Prostate gland (tissue), 2 donors: ENCODE measurements around the gene BMP7. TPM values are rescaled to one million over a fixed set of nuclear protein-coding genes. Genes with fewer than 3 reads are reported as not detected.

ENCODE experiments used
- DNase-seq: peaks from one replicate; pipeline ENCODE4 v3.0.0-alpha.2; 2019; ENCODE audit warnings: low spot score
- H3K27ac ChIP-seq, 2 donors: fragments of 200-600 bp; sonication (generic); 2 replicates each; pipeline ENCODE4 v1.5.1; 2017 to 2019
- H3K27me3 ChIP-seq: fragments of 200-600 bp; sonication (generic); replicated peaks from 2 replicates; pipeline ENCODE4 v1.5.1; 2019; ENCODE audit not compliant: insufficient read depth
- H3K36me3 ChIP-seq, 2 donors: fragments of 200-600 bp; sonication (generic); 1 replicate in 1 of 2; 2 replicates in 1 of 2; pipeline versions ENCODE4 v1.5.1 to v1.8.1; 2017 to 2019
- H3K4me1 ChIP-seq: fragments of 200-600 bp; sonication (generic); replicated peaks from 2 replicates; pipeline ENCODE4 v1.5.1; 2019
- H3K4me3 ChIP-seq, 2 donors: fragments of 200-600 bp; sonication (generic); 2 replicates each; pipeline ENCODE4 v1.5.1; 2017 to 2019
- H3K9me3 ChIP-seq: fragments of 200-600 bp; sonication (generic); 2 replicates; pipeline ENCODE4 v1.5.1; 2017
- POLR2A ChIP-seq: fragments of 450-650 bp; IDR thresholded peaks from one replicate; pipeline ENCODE4 v1.6.1; 2016; ENCODE audit warnings: antibody characterized with exemption, mild to moderate bottlenecking
- POLR2AphosphoS5 ChIP-seq: sonication (generic); formaldehyde crosslinking; IDR thresholded peaks from one replicate; pipeline ENCODE4 v1.6.1; 2017; ENCODE audit warnings: antibody characterized with exemption
- WGBS: methylation state at CpG from one replicate; pipeline ENCODE4 v1.1.5; 2018; 5-methylcytosine and 5-hydroxymethylcytosine counted together
- intact Hi-C: fragments of 100-400 bp; cut with DNase I; formaldehyde crosslinking; loops from one replicate; pipeline ENCODE4 v1.14.2; 2022
- small RNA-seq, 2 donors: library from RNA; depleted of rRNA; stranded (forward); fragments of <200 nt; gene quantifications; one replicate each; pipeline ENCODE3, GENCODE V24; 2016
- total RNA-seq, 2 donors: library from RNA; depleted of rRNA; stranded (reverse); fragments of >200 nt; gene quantifications; one replicate each; pipeline ENCODE4 v1.1.0, GENCODE V29; 2016
- TF ChIP-seq, protein P1 (sequence below), 4 experiments: fragments of 200-600 bp in 2 of 4; fragments of 450-650 bp in 2 of 4; sonication (generic) in 2 of 4; IDR thresholded peaks; 1 replicate in 3 of 4; 2 replicates in 1 of 4; pipeline ENCODE4 v1.5.1; 2016 to 2019; ENCODE audit warnings: antibody characterized with exemption in 4 of 4, mild to moderate bottlenecking in 2 of 4, moderate library complexity in 2 of 4

The BMP7 gene
- total RNA-seq, 2 donors from 2014 or later: 10.5 to 16.8 TPM

DNA sequence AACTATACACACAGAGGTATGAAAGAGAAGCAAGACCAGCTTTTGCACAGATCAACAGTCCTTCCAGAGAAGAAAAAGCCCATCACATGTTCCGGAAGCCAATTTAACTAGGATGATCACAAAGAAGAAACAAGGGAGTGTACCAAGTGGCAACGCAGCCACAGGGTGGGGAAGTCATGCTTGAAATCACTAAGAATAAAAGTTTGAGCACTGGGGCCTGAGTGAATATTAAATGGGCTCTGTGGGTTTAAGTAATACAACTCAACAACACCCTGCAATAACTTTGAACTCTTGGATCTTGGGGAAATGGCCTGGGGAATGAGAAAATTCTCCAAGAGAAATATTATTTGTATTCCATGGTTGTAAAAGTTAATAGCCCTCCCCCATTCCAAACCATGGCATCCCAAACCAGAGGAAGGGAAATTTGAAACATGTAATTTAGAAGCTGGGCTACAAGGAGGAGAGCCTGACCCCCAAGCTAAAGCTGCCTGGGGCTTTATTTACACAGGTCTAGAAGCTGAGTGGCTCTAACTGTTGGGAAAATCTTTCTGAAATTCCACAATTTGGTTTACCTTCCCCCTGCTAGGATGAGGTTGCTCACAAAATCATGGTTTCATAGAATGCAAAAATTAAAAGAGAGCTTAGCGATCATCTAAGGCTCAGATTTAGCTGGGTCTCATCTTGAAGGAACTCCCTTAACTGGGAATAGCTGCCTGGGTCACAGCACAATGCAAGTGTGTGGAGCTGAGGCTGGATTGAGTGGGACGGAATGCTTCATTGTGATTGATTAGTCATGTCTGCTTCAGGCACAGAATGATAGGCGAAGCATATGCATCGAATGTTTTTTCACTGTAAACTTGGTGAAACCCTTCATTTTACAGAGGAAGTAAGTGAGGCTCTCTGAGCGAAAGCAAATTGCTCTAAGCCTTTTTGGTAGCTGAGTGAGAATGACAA lies 143.6 kb downstream of the BMP7 start:
- Histone ChIP-seq H3K9me3 (no peaks in the 10 kb centered on the region), H3K27me3 (peaks cover 1% of the 10 kb centered on the region), H3K36me3 (no peaks in the 10 kb centered on the region), H3K4me1 (no peaks in the 10 kb centered on the region), H3K4me3 (no peak overlapping the region), H3K27ac (no peak overlapping the region)
- TF ChIP-seq, protein P1, sequence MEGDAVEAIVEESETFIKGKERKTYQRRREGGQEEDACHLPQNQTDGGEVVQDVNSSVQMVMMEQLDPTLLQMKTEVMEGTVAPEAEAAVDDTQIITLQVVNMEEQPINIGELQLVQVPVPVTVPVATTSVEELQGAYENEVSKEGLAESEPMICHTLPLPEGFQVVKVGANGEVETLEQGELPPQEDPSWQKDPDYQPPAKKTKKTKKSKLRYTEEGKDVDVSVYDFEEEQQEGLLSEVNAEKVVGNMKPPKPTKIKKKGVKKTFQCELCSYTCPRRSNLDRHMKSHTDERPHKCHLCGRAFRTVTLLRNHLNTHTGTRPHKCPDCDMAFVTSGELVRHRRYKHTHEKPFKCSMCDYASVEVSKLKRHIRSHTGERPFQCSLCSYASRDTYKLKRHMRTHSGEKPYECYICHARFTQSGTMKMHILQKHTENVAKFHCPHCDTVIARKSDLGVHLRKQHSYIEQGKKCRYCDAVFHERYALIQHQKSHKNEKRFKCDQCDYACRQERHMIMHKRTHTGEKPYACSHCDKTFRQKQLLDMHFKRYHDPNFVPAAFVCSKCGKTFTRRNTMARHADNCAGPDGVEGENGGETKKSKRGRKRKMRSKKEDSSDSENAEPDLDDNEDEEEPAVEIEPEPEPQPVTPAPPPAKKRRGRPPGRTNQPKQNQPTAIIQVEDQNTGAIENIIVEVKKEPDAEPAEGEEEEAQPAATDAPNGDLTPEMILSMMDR (IDR thresholded peaks at IDR 0.05): no peak
- 81% methylated on average over 7 of the region's 7 CpGs for whole genome bisulfite sequencing
- DNase-seq: no peak
- intact Hi-C loops: no loop called here

DNA sequence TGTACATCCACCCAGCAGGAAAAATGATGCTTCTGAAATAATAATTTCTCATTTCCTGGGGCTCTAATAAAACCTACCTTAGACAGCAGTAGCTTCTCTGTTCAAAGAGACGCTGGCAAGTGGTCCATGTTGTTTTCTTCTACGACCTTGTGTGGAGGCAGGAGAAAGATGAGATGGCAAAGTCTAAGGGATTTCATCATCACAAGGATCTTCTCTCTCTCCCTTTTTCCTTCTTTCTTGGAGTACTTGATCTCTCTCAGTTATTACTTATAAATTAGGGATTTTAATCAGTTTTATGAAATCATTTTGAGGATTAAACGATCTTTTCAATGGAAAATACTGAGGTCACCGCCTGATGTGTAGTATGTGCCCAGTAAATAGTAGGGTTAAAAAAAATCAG lies 147.5 kb downstream of the BMP7 start:
- Histone ChIP-seq H3K9me3 (no peaks in the 10 kb centered on the region), H3K27me3 (no peaks in the 10 kb centered on the region), H3K4me1 (no peaks in the 10 kb centered on the region), H3K4me3 (no peak overlapping the region), H3K27ac (no peak overlapping the region), H3K36me3 (no peaks in the 10 kb centered on the region)
- TF ChIP-seq POLR2AphosphoS5 (no peak), POLR2A (no peak)
- TF ChIP-seq, protein P1 (IDR thresholded peaks at IDR 0.05): no peak
- 86% methylated on average over 4 of the region's 4 CpGs for WGBS
- intact Hi-C loops: no loop called here
- no peak for DNase-seq

Small RNA genes within 50 kb of the gene (small RNA-seq; reads per million reads assigned to genes)
- gene RF00019: 0 reads per million in 2 donors

Other genes starting within 250 kb of the BMP7 start
- gene SPO11, start 63.2 kb upstream of the BMP7 start, total RNA-seq: 1 to 10 TPM in 1 of 2 donors, not detected in 1; 2.6 TPM
- 10 to 100 TPM; 21.7 to 49.9 TPM for gene RAE1, start 84.6 kb upstream of the BMP7 start, total RNA-seq
- 100 to 1,000 TPM in 1 of 2 donors, 10 to 100 TPM in 1; 29.9 to 104 TPM for gene RBM38, start 124.8 kb upstream of the BMP7 start, total RNA-seq